Right lobe of liver (tissue), 6 donors: ENCODE measurements around the gene TENT4B. TPM values are rescaled to one million over a fixed set of nuclear protein-coding genes. Genes with fewer than 3 reads are reported as not detected.

ENCODE experiments used
- ATAC-seq, 4 donors: fragments of 200-7000 bp; cut with Tn5 transposase; one replicate each; pipeline ENCODE4 v1.9.1; 2020; ENCODE audit warnings: mild to moderate bottlenecking in 4 of 4, moderate library complexity in 4 of 4
- DNase-seq, 3 donors: peaks; one replicate each; pipeline ENCODE4 v3.0.0-alpha.2; 2020
- H3K27ac ChIP-seq, 3 donors: fragments of 200-600 bp; one replicate each; pipeline ENCODE4 v1.8.0; 2022
- H3K27me3 ChIP-seq, 2 donors: fragments of 200-600 bp; one replicate each; pipeline ENCODE4 v1.8.0; 2022
- H3K36me3 ChIP-seq, 4 donors: fragments of 200-600 bp; sonication (generic) in 1 of 4; one replicate each; pipeline versions ENCODE4 v1.5.1 to v1.8.0; 2017 to 2022; ENCODE audit warnings: control low read depth in 1 of 4
- H3K4me1 ChIP-seq, 4 donors: fragments of 200-600 bp; sonication (generic) in 1 of 4; one replicate each; pipeline versions ENCODE4 v1.5.1 to v1.8.0; 2017 to 2022; ENCODE audit warnings: control low read depth in 1 of 4
- H3K4me3 ChIP-seq, 3 donors: fragments of 200-600 bp; one replicate each; pipeline ENCODE4 v1.8.0; 2022
- H3K9me3 ChIP-seq, 4 donors: fragments of 200-600 bp; sonication (generic) in 1 of 4; one replicate each; pipeline versions ENCODE4 v1.5.1 to v1.8.0; 2017 to 2022; ENCODE audit warnings: control low read depth in 1 of 4
- CTCF ChIP-seq, 4 donors: fragments of 200-600 bp in 3 of 4; fragments of 450-650 bp in 1 of 4; IDR thresholded peaks; one replicate each; pipeline versions ENCODE4 v1.5.1 to v1.8.0; 2016 to 2022; ENCODE audit warnings: antibody characterized with exemption in 4 of 4, mild to moderate bottlenecking in 2 of 4
- POLR2A ChIP-seq: fragments of 450-650 bp; IDR thresholded peaks from one replicate; pipeline ENCODE4 v1.6.1; 2017; ENCODE audit warnings: antibody characterized with exemption, mild to moderate bottlenecking
- WGBS: methylation state at CpG from one replicate; pipeline ENCODE4 v1.1.6; 2018; ENCODE audit warnings: low coverage, low lambda C conversion rate; ENCODE audit not compliant: insufficient coverage; ENCODE audit errors: missing lambda C conversion rate; 5-methylcytosine and 5-hydroxymethylcytosine counted together
- intact Hi-C, 2 donors: fragments of 100-400 bp; cut with DNase I; formaldehyde crosslinking; loops; one replicate each; pipeline versions ENCODE4 v1.11.2 to v1.14.1; 2022
- total RNA-seq, 6 experiments: library from RNA; depleted of rRNA in 2 of 6; stranded (reverse); fragments of >200 nt in 2 of 6; fragmentation: NEBNext Ultra II Directional in 3 of 6; extraction: Animal tissue kit (Norgen Biotek cat#: 25700) in 3 of 6; gene quantifications; one replicate each; pipeline versions ENCODE4 v1.1.0 to v1.2.4, GENCODE V29; 2016 to 2023
- donor health status: DM: no; HTN: yes; CAD: no.
- donor health status: DM: no; HTN: no; CAD: no.
- donor health status: DM: no; HTN: no; CAD: no.
- donor health status: DM: no; HTN: yes; CAD: no.
- donor health status: DM: no; HTN: yes; CAD: no.

The TENT4B gene
- total RNA-seq, 6 experiments from 2014 or later = 7.2 to 13.2 (median 9.3) TPM

DNA sequence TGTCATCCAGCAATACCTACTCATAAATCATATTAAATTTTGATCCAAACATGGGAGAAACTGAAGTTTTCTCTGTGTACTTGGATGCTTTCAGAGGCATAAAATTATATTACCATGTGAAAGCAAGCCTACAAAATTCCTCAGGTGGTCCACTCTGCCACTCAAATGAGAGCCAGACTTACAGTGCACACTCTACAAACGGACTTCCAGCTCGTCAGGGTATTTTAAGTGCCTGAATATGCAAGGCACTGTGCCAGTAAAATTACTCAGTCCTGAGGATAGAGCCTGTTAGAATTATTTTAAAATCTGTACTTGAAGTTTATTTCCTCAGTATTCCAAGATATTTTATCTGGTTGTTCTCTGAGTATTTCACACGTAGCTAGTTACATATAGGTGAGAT, 54.5 kb downstream of the TENT4B start:
- no peak for ATAC-seq
- intact Hi-C loops = no loop called here
- 65% methylated on average over 3 of the region's 3 CpGs for WGBS

GRCh38 chr16:50208460-50208931, 55.4 kb downstream of the TENT4B start:
- H3K4me1 ChIP-seq = peaks cover 0 to 42% (median 11%) of the 10 kb centered on the region in 4 donors
- no peak for DNase-seq
- no peak overlapping the region for H3K4me3 ChIP-seq
- peaks cover 0 to 22% (median 3%) of the 10 kb centered on the region in 4 donors for H3K36me3 ChIP-seq
- intact Hi-C loops = no loop called here
- ATAC-seq = no peak
- H3K27ac ChIP-seq = no peak overlapping the region
- TF ChIP-seq CTCF (IDR thresholded peaks at IDR 0.05) = no peak
- TF ChIP-seq POLR2A = no peak
- WGBS = 88% methylated on average over 3 of the region's 3 CpGs
- no peaks in the 10 kb centered on the region for H3K27me3 ChIP-seq
- no peaks in the 10 kb centered on the region for H3K9me3 ChIP-seq

More for the DNA sequence above, 54.5 kb downstream of the TENT4B start:
- Histone ChIP-seq H3K4me3 (no peak overlapping the region), H3K4me1 (peaks cover 0 to 51% (median 16%) of the 10 kb centered on the region in 4 donors), H3K27ac (no peak overlapping the region), H3K27me3 (no peaks in the 10 kb centered on the region), H3K36me3 (peaks cover 0 to 14% (median 0%) of the 10 kb centered on the region in 4 donors), H3K9me3 (no peaks in the 10 kb centered on the region)
- TF ChIP-seq POLR2A (no peak), CTCF (IDR thresholded peaks at IDR 0.05) (no peak)
- DNase-seq = no peak

GRCh38 chr16:50209546-50210265, 56.6 kb downstream of the TENT4B start:
- no peaks in the 10 kb centered on the region for H3K27me3 ChIP-seq
- TF ChIP-seq CTCF (IDR thresholded peaks at IDR 0.05) (no peak), POLR2A (no peak)
- WGBS = 64% methylated on average over 6 of the region's 7 CpGs
- intact Hi-C loops = loop anchor here (10.0 kb wide), 3 partner anchors 145 to 595 kb away; partner anchors contain the start of gene CNEP1R1 (in 1 of the 2)
- peaks cover 0 to 35% (median 10%) of the 10 kb centered on the region in 4 donors for H3K4me1 ChIP-seq
- no peak for DNase-seq
- H3K36me3 ChIP-seq = peaks cover 0 to 32% (median 4%) of the 10 kb centered on the region in 4 donors
- H3K27ac ChIP-seq = peak overlapping the region in 1 of 3 donors; percentile 45
- H3K9me3 ChIP-seq = no peaks in the 10 kb centered on the region
- no peak overlapping the region for H3K4me3 ChIP-seq
- peak in 3 of 4 donors; percentile 5 to 21 (median 8) for ATAC-seq

GRCh38 chr16:50210266-50211038, 57.3 kb downstream of the TENT4B start:
- no peaks in the 10 kb centered on the region for H3K9me3 ChIP-seq
- ATAC-seq = peak; percentile 92 to 97 (median 92)
- H3K4me3 ChIP-seq = no peak overlapping the region
- peaks cover 0 to 40% (median 6%) of the 10 kb centered on the region in 4 donors for H3K36me3 ChIP-seq
- TF ChIP-seq CTCF (IDR thresholded peaks at IDR 0.05) = peak; percentile 62 to 74 (median 69)
- no peak for TF ChIP-seq POLR2A
- peak; percentile 68 to 77 (median 76) for DNase-seq
- WGBS = 66% methylated on average over 4 of the region's 5 CpGs
- H3K4me1 ChIP-seq = peaks cover 0 to 34% (median 10%) of the 10 kb centered on the region in 4 donors
- H3K27ac ChIP-seq = peak overlapping the region in 1 of 3 donors; percentile 45
- intact Hi-C loops = loop anchor here (10.0 kb wide), 3 partner anchors 144 to 594 kb away; partner anchors contain the start of gene CNEP1R1 (in 1 of the 2)
- no peaks in the 10 kb centered on the region for H3K27me3 ChIP-seq
